Measurements from ENCODE around the gene MYH16. TPM values are rescaled to one million over a fixed set of nuclear protein-coding genes. Genes with fewer than 3 reads are reported as not detected.

MYH16 gene
- total RNA-seq, 1 experiment from 2014 or later: 0.57 TPM

GRCh38 chr7:99310004-99310403 is 37.4 kb downstream of the MYH16 start (continued):
- TF ChIP-seq EZH2phosphoT487 (IDR thresholded peaks at IDR 0.05; ENCODE audit: borderline replicate concordance): no peak
- TF ChIP-seq EGR1 (IDR thresholded peaks at IDR 0.05; ENCODE audit: low read depth): no peak
- no peak for TF ChIP-seq SRF (IDR thresholded peaks at IDR 0.05; ENCODE audit: low read depth)
- TF ChIP-seq CEBPB (IDR thresholded peaks at IDR 0.05; ENCODE audit: low read depth): no peak
- no peak for TF ChIP-seq TCF7L2 (IDR thresholded peaks at IDR 0.05; ENCODE audit: borderline replicate concordance, extremely low read depth, insufficient read depth, insufficient read length)

- RAD21 ChIA-PET (ENCODE audit: low non-redundant PET in 1 of 2, low total read pairs in 2 of 2, uncharacterized antibody in 2 of 2, unreplicated experiment in 2 of 2): no interaction called here
- Histone ChIP-seq H3K9me3 (ENCODE audit: control insufficient read depth in 1 of 2, insufficient read depth in 1 of 2, low read depth in 1 of 2, low read length in 2 of 2) (peaks cover 3 to 4% of the 10 kb centered on the region in 2 experiments; a peak in 1 of 4 replicates), H3K9ac (ENCODE audit: low read length) (no peak overlapping the region), H3K9me2 (ENCODE audit: insufficient read depth) (no peaks in the 10 kb centered on the region), H3K27me3 (ENCODE audit: insufficient read depth, low read length) (no peaks in the 10 kb centered on the region), H3K4me3 (replicated peaks in 1 of 2; ENCODE audit: low read depth in 1 of 2, low read length in 2 of 2) (no peak overlapping the region), H3K27ac (ENCODE audit: low read depth, low read length) (no peak overlapping the region), H3K4me1 (ENCODE audit: control insufficient read depth in 1 of 2, insufficient read depth in 2 of 2, low read length in 2 of 2) (peaks cover 0 to 16% of the 10 kb centered on the region in 2 experiments; a peak in 2 of 4 replicates), H4K20me1 (ENCODE audit: insufficient read depth) (no peaks in the 10 kb centered on the region), H3K79me2 (ENCODE audit: insufficient read depth, low read length) (no peaks in the 10 kb centered on the region), H2AFZ (ENCODE audit: low read depth, low read length, poor library complexity, severe bottlenecking) (no peak overlapping the region), H3K36me3 (ENCODE audit: control insufficient read depth in 1 of 2, insufficient read depth in 2 of 2, low read length in 2 of 2) (no peaks in the 10 kb centered on the region), H3K4me2 (ENCODE audit: low read length) (no peak overlapping the region)
- TF ChIP-seq ZFX (IDR thresholded peaks at IDR 0.05) (no peak), ELF1 (IDR thresholded peaks at IDR 0.05; ENCODE audit: borderline replicate concordance, low read depth) (no peak), MAX (IDR thresholded peaks at IDR 0.05) (no peak), EZH2phosphoT487 (IDR thresholded peaks at IDR 0.05; ENCODE audit: borderline replicate concordance) (no peak), SRF (IDR thresholded peaks at IDR 0.05; ENCODE audit: low read depth) (no peak), REST (IDR thresholded peaks at IDR 0.05; ENCODE audit: low read depth) (no peak), CEBPB (IDR thresholded peaks at IDR 0.05; ENCODE audit: low read depth) (no peak), CTCF (IDR thresholded peaks at IDR 0.05 in 2 of 3, conservative IDR thresholded peaks at IDR 0.05 in 1 of 3; ENCODE audit: borderline replicate concordance in 1 of 3, insufficient read depth in 1 of 3, low read depth in 2 of 3, low read length in 2 of 3) (peak in 1 of 3 experiments; percentile 3; a peak in 1 of 6 replicates), RAD21 (IDR thresholded peaks at IDR 0.05; ENCODE audit: low read depth) (peak; percentile 50)
- no peak for ATAC-seq
- no peak for DNase-seq (ENCODE audit: low read depth, low spot score)
- BruUV-seq (replicated peaks): no TSS peak
- POLR2A ChIA-PET: no interaction called here
- intact Hi-C loops (cut with micrococcal nuclease): no loop called here
- CTCF ChIA-PET: interaction anchor here (1.4 kb wide), 1 partner anchor 9 kb away, joined by 3 read pairs; no protein-coding TSS in a partner anchor
These were observed 39.1 kb downstream of the MYH16 start for GRCh38 chr7:99311702-99312101.

All from HCT116 (cell line).